K562 (cell line): ENCODE results near the gene NSRP1. TPM values are rescaled to one million over a fixed set of nuclear protein-coding genes. Genes with fewer than 3 reads are reported as not detected.

Experiments used
- ATAC-seq: fragments of 200-7000 bp; cut with Tn5 transposase; 3 replicates; pipeline ENCODE4 v1.9.1; 2020; ENCODE audit warnings: moderate library complexity
- BruUV-seq: library from RNA; stranded (reverse); fragments of 400-500 nt; replicated peaks from 2 replicates; lab custom pipeline; 2021; lab: Mats Ljungman, UMichigan
- CTCF ChIA-PET: fragments of 300-600 bp; formaldehyde crosslinking; extraction: SDS; loops from one replicate; lab custom pipeline; 2021; ENCODE audit warnings: low intra/inter-chr PET ratio; lab: Yijun Ruan, JAX
- POLR2A ChIA-PET: fragments of 300-600, 350-650 bp; sonication (Branson Sonifier 250); formaldehyde crosslinking; extraction: SDS; loops from one replicate; lab custom pipeline; 2021; ENCODE audit warnings: antibody characterized with exemption, inconsistent platforms; lab: Yijun Ruan, JAX
- DNase-seq, 4 experiments: peaks; one replicate each; pipeline versions ENCODE4 v3.0.0 to v3.0.0-alpha.2; 2011 to 2018; ENCODE audit warnings: low spot score in 3 of 4, mixed read lengths in 3 of 4; ENCODE audit errors: extremely low read depth in 1 of 4
- FAIRE-seq: peaks from 2 replicates; lab custom pipeline; 2011; peaks lifted over from hg19 to GRCh38; lab: Jason Lieb, UNC
- H2AFZ ChIP-seq: 2 replicates; pipeline ENCODE4 v1.6.0; 2011; ENCODE audit warnings: low read depth, low read length, control low read depth, inconsistent platforms
- H3K27ac ChIP-seq: fragments of 200-600 bp; 3 replicates; pipeline ENCODE4 v1.8.0; 2011; ENCODE audit warnings: low read depth, mild to moderate bottlenecking, control low read depth, inconsistent platforms, low read length, moderate library complexity, mixed read lengths; ENCODE audit errors: extremely low read depth
- H3K27me3 ChIP-seq, 2 experiments: fragments of 300-600 bp in 1 of 2; 2 replicates in 1 of 2; 3 replicates in 1 of 2; pipeline versions ENCODE4 v1.6.0 to v1.8.0; 2011; ENCODE audit warnings: inconsistent platforms in 2 of 2, low read length in 2 of 2, mild to moderate bottlenecking in 1 of 2, mixed read lengths in 1 of 2, moderate library complexity in 1 of 2; ENCODE audit not compliant: control insufficient read depth in 2 of 2, insufficient read depth in 2 of 2
- H3K36me3 ChIP-seq: fragments of 300-600 bp; 3 replicates; pipeline ENCODE4 v1.8.0; 2011; ENCODE audit warnings: mild to moderate bottlenecking, low read length, inconsistent platforms; ENCODE audit not compliant: control insufficient read depth, insufficient read depth
- H3K4me1 ChIP-seq, 2 experiments: fragments of 200-600 bp in 1 of 2; replicated peaks in 1 of 2; 2 replicates in 1 of 2; 3 replicates in 1 of 2; pipeline versions ENCODE4 v1.5.1 to v1.8.0; 2011; ENCODE audit warnings: inconsistent platforms in 2 of 2, low read length in 2 of 2, mild to moderate bottlenecking in 1 of 2, mixed read lengths in 1 of 2, moderate library complexity in 1 of 2; ENCODE audit not compliant: control insufficient read depth in 2 of 2, insufficient read depth in 2 of 2
- H3K4me2 ChIP-seq: 2 replicates; pipeline ENCODE4 v1.6.1; 2011; ENCODE audit warnings: low read length, control low read depth, inconsistent platforms, mixed read lengths; ENCODE audit not compliant: insufficient read depth
- H3K4me3 ChIP-seq: fragments of 200-600 bp; sonication (generic), shearing (Covaris generic); 2 replicates; pipeline ENCODE4 v1.5.1; 2016; ENCODE audit warnings: control low read depth, inconsistent platforms
- H3K79me2 ChIP-seq: fragments of 200-600 bp; 3 replicates; pipeline ENCODE4 v1.8.0; 2011; ENCODE audit warnings: low read length, inconsistent platforms; ENCODE audit not compliant: control insufficient read depth, insufficient read depth
- H3K9ac ChIP-seq, 2 experiments: 2 replicates each; pipeline versions ENCODE4 v1.6.0 to v1.6.1; 2011; ENCODE audit warnings: low read depth in 2 of 2, low read length in 2 of 2, control low read depth in 1 of 2, inconsistent platforms in 1 of 2, mild to moderate bottlenecking in 1 of 2, mixed read lengths in 1 of 2; ENCODE audit not compliant: insufficient read depth in 1 of 2
- H3K9me1 ChIP-seq: one replicate; pipeline ENCODE4 v1.6.0; 2011; ENCODE audit warnings: inconsistent platforms, mild to moderate bottlenecking, low read length, moderate library complexity; ENCODE audit not compliant: control insufficient read depth, insufficient read depth
- H3K9me3 ChIP-seq: replicated peaks from 2 replicates; pipeline ENCODE4 v1.5.1; 2011; ENCODE audit warnings: low read depth, low read length, inconsistent platforms; ENCODE audit not compliant: control insufficient read depth, insufficient read depth
- H4K20me1 ChIP-seq: replicated peaks from 2 replicates; pipeline ENCODE4 v1.6.1; 2011; ENCODE audit warnings: low read length, inconsistent platforms, mixed read lengths; ENCODE audit not compliant: control insufficient read depth, insufficient read depth
- ATF3 ChIP-seq, 2 experiments: fragments of 450-650 bp in 1 of 2; sonication (generic) in 1 of 2; formaldehyde crosslinking in 1 of 2; IDR thresholded peaks in 1 of 2; conservative IDR thresholded peaks in 1 of 2; 2 replicates each; pipeline versions ENCODE4 v1.6.1 to v1.8.1; 2016 to 2023; ENCODE audit warnings: mild to moderate bottlenecking in 2 of 2, moderate library complexity in 2 of 2, inconsistent platforms in 1 of 2, missing genetic modification reagents in 1 of 2
- CREBBP ChIP-seq: IDR thresholded peaks from one replicate; pipeline ENCODE4 v1.6.1; 2012; ENCODE audit warnings: low read depth, mild to moderate bottlenecking, control low read depth, inconsistent platforms, low read length
- ILK ChIP-seq: fragments of 450-650 bp; IDR thresholded peaks from 2 replicates; pipeline ENCODE4 v1.6.1; 2016; ENCODE audit warnings: missing genetic modification characterization, low read depth, mild to moderate bottlenecking, missing compliant biosample characterization, moderate library complexity, borderline replicate concordance
- MAFK ChIP-seq: IDR thresholded peaks from 2 replicates; pipeline ENCODE4 v1.6.1; 2011; ENCODE audit warnings: low read length, improper control_type of control experiment
- ZFP30 ChIP-seq: fragments of 250-450 bp; sonication (Bioruptor Pico); IDR thresholded peaks from 2 replicates; pipeline ENCODE4 v1.8.0; 2022; ENCODE audit warnings: moderate library complexity, mild to moderate bottlenecking, inconsistent platforms, borderline replicate concordance
- ZNF175 ChIP-seq: fragments of 200-800 bp; sonication (Bioruptor generic); IDR thresholded peaks from 2 replicates; pipeline ENCODE4 v1.6.1; 2016; ENCODE audit warnings: low read depth, mild to moderate bottlenecking, missing genetic modification characterization, missing compliant biosample characterization
- ZNF232 ChIP-seq: sonication (generic); formaldehyde crosslinking; IDR thresholded peaks from 2 replicates; pipeline ENCODE4 v1.8.0; 2022; ENCODE audit warnings: mild to moderate bottlenecking, missing genetic modification reagents
- ZNF511 ChIP-seq: sonication (generic); formaldehyde crosslinking; IDR thresholded peaks from 2 replicates; pipeline ENCODE4 v1.8.0; 2022; ENCODE audit warnings: mild to moderate bottlenecking, missing genetic modification reagents
- WGBS: fragments of 100-300 bp; shearing (Covaris generic); methylation state at CpG from one replicate; pipeline ENCODE4 v1.1.6; 2016; ENCODE audit warnings: low coverage, mixed read lengths; ENCODE audit not compliant: insufficient coverage; ENCODE audit errors: missing lambda C conversion rate; 5-methylcytosine and 5-hydroxymethylcytosine counted together
- in situ Hi-C: fragments of 300-500 bp; cut with MboI; formaldehyde crosslinking; loops from 4 replicates; pipeline ENCODE4 v1.15.0; 2018; ENCODE audit warnings: inconsistent platforms, mixed read lengths
- intact Hi-C: fragments of 100-400 bp; cut with micrococcal nuclease; formaldehyde crosslinking; loops from 2 replicates; pipeline ENCODE4 v1.14.2; 2022
- polyA plus RNA-seq, 8 experiments: library from polyadenylated mRNA; depleted of rRNA in 4 of 8; stranded (reverse) in 5 of 8; unstranded in 3 of 8; fragments of >200 nt; fragmentation: Nextera tagmentation in 2 of 8; fragmentation: Illumina TruSeq in 1 of 8; extraction: Ambion mirVana in 2 of 8; extraction: Trizol in 1 of 8; gene quantifications; 2 replicates each; pipeline versions ENCODE4 v1.2.1 to v1.2.3, GENCODE V29; 2011 to 2014; ENCODE audit warnings: inconsistent platforms in 1 of 8, missing spikeins in 1 of 8
- total RNA-seq, 7 experiments: library from RNA; depleted of rRNA in 6 of 7; stranded (reverse); fragments of >200 nt in 6 of 7; fragmentation: Illumina TruSeq in 2 of 7; extraction: Trizol in 2 of 7; gene quantifications; 2 replicates each; pipeline versions ENCODE4 v1.2.1 to v1.2.3, GENCODE V29; 2011 to 2021; ENCODE audit warnings: low replicate concordance in 1 of 7

NSRP1 gene
- total and polyA plus RNA-seq, 9 of the 15 experiments (the other 6 are each of a cell fraction or from before 2014, with no cell fraction given): 18.4 to 68.6 (median 32.7) TPM

GRCh38 chr17:30222721-30223175 is 106.1 kb downstream of the NSRP1 start:
- FAIRE-seq (no peak), DNase-seq (no peak), ATAC-seq (no peak)
- H3K79me2 ChIP-seq: no peaks in the 10 kb centered on the region
- in situ Hi-C loops: no loop called here
- POLR2A ChIA-PET: interaction anchor here (0.7 to 1.3 kb wide), 4 partner anchors 9 to 104 kb away, joined by 3 to 12 read pairs (median 3); no protein-coding TSS in a partner anchor
- no peaks in the 10 kb centered on the region for H3K9me1 ChIP-seq
- H3K9ac ChIP-seq: no peak overlapping the region
- H3K27ac ChIP-seq: no peak overlapping the region
- H4K20me1 ChIP-seq: no peaks in the 10 kb centered on the region
- H3K36me3 ChIP-seq: no peaks in the 10 kb centered on the region
- H3K4me1 ChIP-seq: peaks cover 14 to 16% of the 10 kb centered on the region in 2 experiments; a peak in 4 of 5 replicates
- BruUV-seq: no TSS peak
- intact Hi-C loops: no loop called here
- 0 out of 2 replicates have a peak overlapping the region, but pooled peaks have one; percentile 4 for H2AFZ ChIP-seq
- H3K4me2 ChIP-seq: no peak overlapping the region
- H3K27me3 ChIP-seq: peaks cover 2 to 5% of the 10 kb centered on the region in 2 experiments; a peak in 3 of 5 replicates
- no peaks in the 10 kb centered on the region for H3K9me3 ChIP-seq
- CTCF ChIA-PET: interaction anchor here (0.6 kb wide), 1 partner anchor 48 kb away, joined by 3 read pairs; no protein-coding TSS in a partner anchor
- TF ChIP-seq ZNF175 (CRISPR knock-in tag) (no peak), MAFK (no peak), ZNF232 (CRISPR knock-in tag) (no peak), ILK (tag) (no peak)
- WGBS: 52% methylated on average over 12 of the region's 13 CpGs
- H3K4me3 ChIP-seq: no peak overlapping the region

- DNase-seq: no peak
- no peaks in the 10 kb centered on the region for H3K79me2 ChIP-seq
- in situ Hi-C loops (no loop called here), intact Hi-C loops (no loop called here)
- H3K9me1 ChIP-seq: no peaks in the 10 kb centered on the region
- no peak overlapping the region for H3K4me2 ChIP-seq
- ATAC-seq: no peak
- no peak overlapping the region for H3K4me3 ChIP-seq
- H3K4me1 ChIP-seq: peaks cover 8 to 12% of the 10 kb centered on the region in 2 experiments; a peak in 4 of 5 replicates
- H3K9me3 ChIP-seq: no peaks in the 10 kb centered on the region
- no peaks in the 10 kb centered on the region for H3K36me3 ChIP-seq
- H4K20me1 ChIP-seq: no peaks in the 10 kb centered on the region
- H2AFZ ChIP-seq: no peak overlapping the region
- H3K27ac ChIP-seq: no peak overlapping the region
- no TSS peak for BruUV-seq
- H3K9ac ChIP-seq: no peak overlapping the region
- TF ChIP-seq ZFP30 (CRISPR knock-in tag): no peak
- TF ChIP-seq ZNF511: no peak
- peak; percentile 32; the same call in 1 of the 2 replicates for TF ChIP-seq ATF3 (IDR thresholded peaks at IDR 0.05)
- no peak for TF ChIP-seq ATF3 (CRISPR knock-in tag; conservative IDR thresholded peaks at IDR 0.05)
- no peak for TF ChIP-seq CREBBP
- TF ChIP-seq, all 486 proteins: peak for 1
- 29% methylated on average over 8 of the region's 8 CpGs for WGBS
- CTCF ChIA-PET: no interaction called here
- POLR2A ChIA-PET: no interaction called here
- FAIRE-seq: no peak
- peaks cover 9 to 15% of the 10 kb centered on the region in 2 experiments for H3K27me3 ChIP-seq
Observed at GRCh38 chr17:30224419-30224960, 107.9 kb downstream of the NSRP1 start.
